Loucy (cell line): Measurements from ENCODE around the gene AKAP13.

Experiments
- EZH2phosphoT487 ChIP-seq: fragments of 200-600 bp; IDR thresholded peaks from 2 replicates; pipeline ENCODE4 v1.6.1; 2018; ENCODE audit warnings: antibody characterized with exemption, mild to moderate bottlenecking, moderate library complexity, borderline replicate concordance
- TF ChIP-seq, protein P1 (sequence below): fragments of 200-600 bp; sonication (generic); conservative IDR thresholded peaks from 2 replicates; pipeline ENCODE4 v1.5.1; 2014; ENCODE audit warnings: mild to moderate bottlenecking, antibody characterized with exemption, low read length

GRCh38 chr15:85485956-85486567, 105.7 kb downstream of the AKAP13 start:
- TF ChIP-seq, protein P1, sequence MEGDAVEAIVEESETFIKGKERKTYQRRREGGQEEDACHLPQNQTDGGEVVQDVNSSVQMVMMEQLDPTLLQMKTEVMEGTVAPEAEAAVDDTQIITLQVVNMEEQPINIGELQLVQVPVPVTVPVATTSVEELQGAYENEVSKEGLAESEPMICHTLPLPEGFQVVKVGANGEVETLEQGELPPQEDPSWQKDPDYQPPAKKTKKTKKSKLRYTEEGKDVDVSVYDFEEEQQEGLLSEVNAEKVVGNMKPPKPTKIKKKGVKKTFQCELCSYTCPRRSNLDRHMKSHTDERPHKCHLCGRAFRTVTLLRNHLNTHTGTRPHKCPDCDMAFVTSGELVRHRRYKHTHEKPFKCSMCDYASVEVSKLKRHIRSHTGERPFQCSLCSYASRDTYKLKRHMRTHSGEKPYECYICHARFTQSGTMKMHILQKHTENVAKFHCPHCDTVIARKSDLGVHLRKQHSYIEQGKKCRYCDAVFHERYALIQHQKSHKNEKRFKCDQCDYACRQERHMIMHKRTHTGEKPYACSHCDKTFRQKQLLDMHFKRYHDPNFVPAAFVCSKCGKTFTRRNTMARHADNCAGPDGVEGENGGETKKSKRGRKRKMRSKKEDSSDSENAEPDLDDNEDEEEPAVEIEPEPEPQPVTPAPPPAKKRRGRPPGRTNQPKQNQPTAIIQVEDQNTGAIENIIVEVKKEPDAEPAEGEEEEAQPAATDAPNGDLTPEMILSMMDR: peak; percentile 74
- no peak for TF ChIP-seq EZH2phosphoT487
